Pancreas (tissue), 10 donors: ENCODE data around the gene GATAD2A. TPM values are rescaled to one million over a fixed set of nuclear protein-coding genes. Genes with fewer than 3 reads are reported as not detected.
"Not testable (repeated sequence)": the region's sequence is repeated elsewhere in the genome, so short reads cannot be mapped to it uniquely, and the experiment has no call there.

Experiments
- ATAC-seq, 4 donors: fragments of 200-7000 bp; cut with Tn5 transposase; one replicate each; pipeline versions ENCODE4 v1.8.0 to v1.9.1; 2020; ENCODE audit warnings: mild to moderate bottlenecking in 4 of 4, moderate library complexity in 4 of 4
- DNase-seq, 6 donors: peaks; one replicate each; pipeline ENCODE4 v3.0.0-alpha.2; 2020
- FAIRE-seq: peaks from 2 replicates; lab custom pipeline; 2012; peaks lifted over from hg19 to GRCh38; lab: Jason Lieb, UNC
- H3K27ac ChIP-seq, 4 donors: fragments of 200-600 bp; sonication (generic); 1 replicate in 3 of 4; 2 replicates in 1 of 4; pipeline versions ENCODE4 v1.5.0 to v1.8.0; 2020
- H3K27me3 ChIP-seq, 4 donors: fragments of 200-600 bp; one replicate each; pipeline ENCODE4 v1.8.0; 2021
- H3K36me3 ChIP-seq, 3 donors: fragments of 200-600 bp; sonication (generic) in 1 of 3; one replicate each; pipeline versions ENCODE4 v1.5.0 to v1.8.0; 2020 to 2021
- H3K4me1 ChIP-seq, 3 donors: fragments of 200-600 bp; one replicate each; pipeline ENCODE4 v1.8.0; 2021
- H3K4me3 ChIP-seq, 4 donors: fragments of 200-600 bp; sonication (generic) in 2 of 4; one replicate each; pipeline versions ENCODE4 v1.5.0 to v1.8.0; 2020 to 2021
- H3K9me3 ChIP-seq, 4 donors: fragments of 200-600 bp; one replicate each; pipeline ENCODE4 v1.8.0; 2021
- WGBS, 2 donors: extraction: QIAGEN DNeasy Blood & Tissue Kit; methylation state at CpG; one replicate each; pipeline ENCODE4 v1.1.7; 2013; 5-methylcytosine and 5-hydroxymethylcytosine counted together
- intact Hi-C, 3 donors: fragments of 100-400 bp; cut with DNase I; formaldehyde crosslinking; loops; one replicate each; pipeline versions ENCODE4 v1.11.1 to v1.14.2; 2022
- polyA plus RNA-seq, 2 donors: library from polyadenylated mRNA; stranded (reverse); fragments of 200-250 nt; gene quantifications; one replicate each; pipeline ENCODE4 v1.2.3, GENCODE V29; 2013
- total RNA-seq, 6 donors: library from RNA; stranded (reverse); fragmentation: NEBNext Ultra II Directional in 4 of 6; extraction: Animal tissue kit (Norgen Biotek cat#: 25700) in 4 of 6; gene quantifications; one replicate each; pipeline versions ENCODE4 v1.2.1 to v1.2.4, GENCODE V29; 2021 to 2023
- TF ChIP-seq, protein P1 (sequence below), 4 donors: fragments of 200-600 bp; sonication (generic) in 3 of 4; IDR thresholded peaks; one replicate each; pipeline versions ENCODE4 v1.5.0 to v1.8.0; 2021; ENCODE audit warnings: antibody characterized with exemption in 4 of 4
- donor health status: healthy with polysubstance abuse.
- donor health status: DM: no; HTN: no; CAD: no; lungs with moderate emphysema.
- donor health status: DM: no; HTN: no; CAD: no.
- donor health status: control.
- donor health status: control.
- donor health status: Bipolar disorder and iron deficiency.
- donor health status: DM: yes; HTN: yes; CAD: no.
- donor health status: DM: no; HTN: no; CAD: no.
- donor health status: DM: no; HTN: no; CAD: no.
- donor health status: DM: yes; HTN: yes; CAD: no.

GATAD2A gene
- total and polyA plus RNA-seq, 8 donors = 11.9 to 51.8 (median 36.7) TPM

DNA sequence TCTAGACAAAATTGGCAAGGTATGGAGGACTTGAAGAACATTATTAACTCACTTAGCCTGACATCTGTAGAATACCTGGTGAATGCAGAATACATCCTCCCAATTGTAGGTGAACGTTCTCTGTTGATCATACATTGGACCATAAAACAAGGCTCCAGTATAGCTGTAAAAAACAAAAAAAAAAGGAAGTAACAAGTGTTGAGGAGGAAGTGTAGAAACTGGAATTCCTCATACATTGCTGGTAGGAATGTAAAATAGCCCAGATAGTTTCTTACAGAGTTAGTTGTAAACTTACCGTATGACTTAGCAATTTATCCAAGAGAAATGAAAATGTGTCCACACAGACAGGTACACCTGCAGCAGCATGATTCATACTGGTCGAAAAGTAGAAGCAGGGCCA, 65.1 kb downstream of the GATAD2A start:
- Histone ChIP-seq H3K27ac (no peak overlapping the region), H3K36me3 (no peaks in the 10 kb centered on the region), H3K27me3 (no peaks in the 10 kb centered on the region), H3K9me3 (peaks cover 0 to 3% (median 0%) of the 10 kb centered on the region in 4 donors), H3K4me1 (peaks cover 0 to 6% (median under 1%) of the 10 kb centered on the region in 3 donors), H3K4me3 (no peak overlapping the region)
- peak in 1 of 4 donors; percentile 11 for ATAC-seq
- WGBS, 2 donors = 89 to 92% methylated on average over 3 of the region's 3 CpGs
- DNase-seq = no peak
- no peak for FAIRE-seq
- intact Hi-C loops = no loop called here
- TF ChIP-seq, protein P1, sequence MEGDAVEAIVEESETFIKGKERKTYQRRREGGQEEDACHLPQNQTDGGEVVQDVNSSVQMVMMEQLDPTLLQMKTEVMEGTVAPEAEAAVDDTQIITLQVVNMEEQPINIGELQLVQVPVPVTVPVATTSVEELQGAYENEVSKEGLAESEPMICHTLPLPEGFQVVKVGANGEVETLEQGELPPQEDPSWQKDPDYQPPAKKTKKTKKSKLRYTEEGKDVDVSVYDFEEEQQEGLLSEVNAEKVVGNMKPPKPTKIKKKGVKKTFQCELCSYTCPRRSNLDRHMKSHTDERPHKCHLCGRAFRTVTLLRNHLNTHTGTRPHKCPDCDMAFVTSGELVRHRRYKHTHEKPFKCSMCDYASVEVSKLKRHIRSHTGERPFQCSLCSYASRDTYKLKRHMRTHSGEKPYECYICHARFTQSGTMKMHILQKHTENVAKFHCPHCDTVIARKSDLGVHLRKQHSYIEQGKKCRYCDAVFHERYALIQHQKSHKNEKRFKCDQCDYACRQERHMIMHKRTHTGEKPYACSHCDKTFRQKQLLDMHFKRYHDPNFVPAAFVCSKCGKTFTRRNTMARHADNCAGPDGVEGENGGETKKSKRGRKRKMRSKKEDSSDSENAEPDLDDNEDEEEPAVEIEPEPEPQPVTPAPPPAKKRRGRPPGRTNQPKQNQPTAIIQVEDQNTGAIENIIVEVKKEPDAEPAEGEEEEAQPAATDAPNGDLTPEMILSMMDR (IDR thresholded peaks at IDR 0.05) = no peak

DNA sequence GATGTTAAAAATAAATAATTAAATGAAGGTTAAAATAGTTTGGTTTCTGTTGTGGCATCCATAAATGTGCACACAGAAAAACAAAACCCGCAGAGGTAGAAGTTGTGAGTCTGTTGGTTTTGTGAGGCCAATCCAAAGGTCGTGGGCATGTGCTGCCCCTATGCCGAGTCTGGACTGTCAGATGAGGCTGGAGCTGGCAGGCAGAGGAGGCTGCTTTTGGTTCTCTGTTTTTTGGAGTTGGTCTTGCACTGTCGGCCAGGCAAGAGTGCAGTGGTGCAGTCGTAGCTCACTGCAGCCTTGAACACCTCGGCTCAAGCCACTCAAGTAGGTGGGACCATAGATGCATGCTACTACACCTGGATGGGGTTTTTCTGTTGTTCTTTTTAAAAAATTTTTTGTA, 66.2 kb downstream of the GATAD2A start:
- H3K27ac ChIP-seq = no peak overlapping the region
- TF ChIP-seq, protein P1 (IDR thresholded peaks at IDR 0.05) = no peak
- H3K4me1 ChIP-seq = no peaks in the 10 kb centered on the region
- no peaks in the 10 kb centered on the region for H3K27me3 ChIP-seq
- DNase-seq = peak in 1 of 6 donors; percentile 13
- ATAC-seq = no peak
- intact Hi-C loops = no loop called here
- no peak for FAIRE-seq
- H3K9me3 ChIP-seq = peaks cover 0 to 3% (median 0%) of the 10 kb centered on the region in 4 donors
- no peak overlapping the region for H3K4me3 ChIP-seq
- WGBS, 2 donors = 84 to 87% methylated on average over 6 of the region's 6 CpGs
- no peaks in the 10 kb centered on the region for H3K36me3 ChIP-seq

DNA sequence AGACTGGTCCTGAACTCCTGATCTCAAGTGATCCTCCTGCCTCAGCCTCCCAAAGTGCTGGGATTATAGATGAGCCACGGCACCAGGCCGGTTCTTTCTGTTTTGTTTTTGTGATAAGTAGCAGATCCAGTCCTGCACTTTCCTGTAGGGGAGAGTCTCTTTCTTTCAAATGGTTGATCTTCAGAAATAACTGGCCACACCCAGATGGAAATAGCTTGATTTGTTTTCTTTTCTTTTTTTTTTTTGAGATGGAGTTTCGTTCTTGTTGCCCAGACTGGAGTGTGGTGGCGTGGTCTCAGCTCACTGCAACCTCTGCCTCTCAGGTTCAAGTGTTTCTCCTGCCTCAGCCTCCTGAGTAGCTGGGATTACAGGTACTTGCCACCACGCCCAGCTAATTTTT, 66.6 kb downstream of the GATAD2A start:
- H3K27ac ChIP-seq, ATAC-seq: not testable (repeated sequence)
- 93 to 95% methylated on average over 5 of the region's 5 CpGs for WGBS, 2 donors

DNA sequence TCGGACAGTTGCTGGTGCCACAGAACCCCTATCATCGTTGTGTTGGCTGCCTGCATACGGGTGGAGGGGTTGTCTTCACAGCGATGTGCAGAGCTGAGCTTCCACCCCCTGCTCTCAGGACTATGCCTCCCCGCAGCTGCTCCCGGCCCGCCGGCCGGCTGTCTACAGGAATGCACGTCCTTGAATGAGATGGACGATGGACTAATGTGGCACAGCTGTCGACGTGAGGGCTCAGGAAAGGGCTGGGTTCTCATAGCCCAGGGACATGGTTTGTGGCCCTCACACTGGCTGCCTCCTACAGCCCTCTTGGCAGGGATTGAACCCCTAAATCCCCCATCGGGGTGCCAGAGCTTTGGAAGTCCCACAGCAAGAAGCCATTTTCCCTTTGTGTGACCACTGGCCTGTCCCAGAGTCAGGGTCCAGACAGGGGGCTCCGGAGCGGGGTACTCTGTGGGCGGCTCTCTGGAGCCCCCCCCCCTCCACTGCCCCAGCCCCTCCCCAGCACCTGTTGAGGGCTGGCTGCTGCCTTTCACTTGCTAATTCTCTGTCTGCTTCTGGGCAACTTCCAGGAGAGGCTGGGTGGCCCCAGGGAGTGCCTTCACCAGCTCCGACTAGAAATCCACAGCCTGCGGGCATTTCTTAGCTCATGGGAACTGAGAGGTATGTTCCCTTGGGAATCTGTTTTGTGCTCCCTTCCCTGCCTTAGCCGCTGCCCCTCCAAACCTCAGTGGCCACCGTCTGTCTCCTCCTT, 69.7 kb downstream of the GATAD2A start:
- ATAC-seq (no peak), DNase-seq (peak in 1 of 6 donors; percentile 47), FAIRE-seq (no peak)
- no peaks in the 10 kb centered on the region for H3K27me3 ChIP-seq
- TF ChIP-seq, protein P1 (IDR thresholded peaks at IDR 0.05) = no peak
- no peak overlapping the region for H3K4me3 ChIP-seq
- no peak overlapping the region for H3K27ac ChIP-seq
- no peaks in the 10 kb centered on the region for H3K9me3 ChIP-seq
- 61 to 73% methylated on average over 21 of the region's 21 CpGs for WGBS, 2 donors
- H3K4me1 ChIP-seq = peaks cover 0 to 5% (median 0%) of the 10 kb centered on the region in 3 donors
- intact Hi-C loops = no loop called here
- H3K36me3 ChIP-seq = no peaks in the 10 kb centered on the region

More for the DNA sequence above, 66.6 kb downstream of the GATAD2A start:
- intact Hi-C loops, H3K36me3 ChIP-seq, H3K27me3 ChIP-seq, H3K9me3 ChIP-seq, H3K4me3 ChIP-seq, FAIRE-seq, H3K4me1 ChIP-seq, DNase-seq: not testable (repeated sequence)

DNA sequence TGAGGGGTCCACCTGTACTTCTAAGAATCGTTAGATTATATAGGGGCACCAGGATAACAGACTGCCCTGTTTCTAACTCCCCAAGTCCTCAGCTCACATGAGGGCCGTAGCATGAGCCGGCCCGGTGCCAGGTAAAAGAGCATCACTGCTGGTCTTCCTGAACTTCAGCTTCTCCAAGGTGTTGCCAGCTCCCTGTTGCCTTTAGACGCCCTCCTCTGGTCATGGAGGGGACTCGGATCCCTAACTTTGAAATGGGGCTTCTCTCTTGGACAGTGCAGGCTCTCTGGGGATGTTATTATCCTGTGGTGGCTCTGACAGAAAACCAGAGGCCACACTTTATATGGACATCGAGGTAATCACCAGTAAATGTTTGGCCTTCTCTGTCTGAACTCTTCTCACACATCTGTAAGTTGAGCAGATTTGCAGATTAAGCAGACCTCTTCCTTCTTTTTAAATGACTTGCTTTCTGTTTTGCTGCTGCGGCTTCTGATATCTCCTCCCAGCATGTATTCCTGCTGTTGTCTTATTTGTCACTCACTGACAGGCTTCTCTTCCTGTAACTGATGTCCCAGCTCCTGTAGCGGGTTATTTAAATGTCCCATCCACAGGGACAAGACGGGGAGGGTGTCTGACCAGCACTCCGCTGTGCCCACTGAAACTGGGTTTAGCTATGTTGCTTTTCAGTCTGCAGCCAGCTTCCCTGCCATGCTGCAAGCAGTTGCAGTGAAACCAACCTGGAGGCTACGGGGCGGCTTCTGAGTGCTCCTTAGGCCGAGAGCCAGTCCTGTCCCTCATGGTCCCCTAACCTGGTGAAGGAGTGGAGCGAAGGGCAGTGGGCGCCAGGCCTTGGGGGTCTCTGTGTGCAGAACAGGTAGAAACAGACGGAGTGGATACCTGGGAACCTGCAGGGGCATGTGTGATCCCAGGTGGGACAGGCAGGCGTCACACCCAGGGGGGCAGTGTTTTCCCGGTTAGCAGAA, 70.7 kb downstream of the GATAD2A start:
- TF ChIP-seq, protein P1 (IDR thresholded peaks at IDR 0.05) = peak in 1 of 4 donors; percentile 14
- intact Hi-C loops = no loop called here
- Histone ChIP-seq H3K36me3 (no peaks in the 10 kb centered on the region), H3K27me3 (no peaks in the 10 kb centered on the region), H3K4me1 (peaks cover 0 to 5% (median 0%) of the 10 kb centered on the region in 3 donors), H3K27ac (no peak overlapping the region), H3K9me3 (no peaks in the 10 kb centered on the region), H3K4me3 (no peak overlapping the region)
- no peak for FAIRE-seq
- peak in 1 of 6 donors; percentile 35 for DNase-seq
- 78 to 80% methylated on average over 19 of the region's 19 CpGs for WGBS, 2 donors
- ATAC-seq = peak in 3 of 4 donors; percentile 38 to 61 (median 45)
